Measurements from ENCODE around the gene DGKG.

Gene DGKG

DNA sequence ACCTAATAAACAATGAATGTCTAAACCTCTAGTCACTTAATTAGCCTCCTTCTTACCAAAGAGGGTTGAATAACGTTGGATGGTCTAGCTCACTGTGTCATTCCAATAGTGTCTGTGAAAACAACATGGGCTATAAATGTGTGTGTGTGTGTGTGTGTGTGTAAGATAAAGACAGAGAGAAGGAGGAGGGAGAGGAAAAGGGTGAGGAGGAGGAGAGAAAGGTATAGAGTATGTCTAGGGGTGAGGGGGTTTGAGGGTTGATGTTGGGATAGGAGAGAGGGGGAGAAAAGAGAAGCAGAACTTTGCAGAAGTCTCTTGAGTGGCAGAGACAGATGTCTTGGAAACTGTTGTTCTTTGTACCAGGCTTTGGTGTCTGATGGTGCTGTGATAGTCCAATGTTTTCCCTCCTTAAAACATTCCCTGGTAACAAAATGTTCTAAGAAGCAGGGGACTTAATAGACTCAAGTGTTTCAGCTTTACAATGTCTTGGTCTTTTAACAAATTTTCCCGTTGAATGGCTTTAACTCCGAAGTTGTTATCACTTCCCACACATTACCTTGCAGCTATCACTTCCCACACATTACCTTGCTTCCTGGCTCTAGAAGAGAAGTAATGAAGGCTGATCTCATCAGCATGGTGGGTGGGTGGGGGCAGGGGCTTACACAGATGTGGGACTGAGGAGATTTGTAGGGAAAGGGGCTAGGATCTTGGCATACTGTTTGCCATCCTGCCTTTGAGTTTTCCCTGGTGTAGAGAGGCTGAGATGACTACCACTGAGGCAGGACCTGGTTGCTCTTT, 195.3 kb downstream of the DGKG start:
- no peak for DNase-seq

DNA sequence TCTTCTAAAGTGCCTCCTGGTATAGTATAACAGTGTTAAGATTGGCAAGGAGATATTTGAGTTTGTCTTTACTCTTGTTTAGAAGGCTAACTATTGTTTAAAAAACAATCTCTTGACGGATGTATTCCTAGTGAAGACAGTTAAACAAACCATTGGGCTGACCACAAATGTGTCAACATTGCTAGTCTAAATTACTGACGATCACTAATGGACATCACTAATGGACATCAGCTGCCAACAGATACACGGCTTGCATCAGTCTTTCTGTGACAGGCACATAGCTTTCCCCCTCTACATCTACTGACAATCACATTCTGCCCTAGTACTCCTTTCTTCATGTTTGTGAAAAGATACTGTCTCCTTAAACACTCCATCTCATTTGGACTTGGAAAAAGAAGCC, 196.0 kb downstream of the DGKG start:
- peak; percentile 16 for DNase-seq

DNA sequence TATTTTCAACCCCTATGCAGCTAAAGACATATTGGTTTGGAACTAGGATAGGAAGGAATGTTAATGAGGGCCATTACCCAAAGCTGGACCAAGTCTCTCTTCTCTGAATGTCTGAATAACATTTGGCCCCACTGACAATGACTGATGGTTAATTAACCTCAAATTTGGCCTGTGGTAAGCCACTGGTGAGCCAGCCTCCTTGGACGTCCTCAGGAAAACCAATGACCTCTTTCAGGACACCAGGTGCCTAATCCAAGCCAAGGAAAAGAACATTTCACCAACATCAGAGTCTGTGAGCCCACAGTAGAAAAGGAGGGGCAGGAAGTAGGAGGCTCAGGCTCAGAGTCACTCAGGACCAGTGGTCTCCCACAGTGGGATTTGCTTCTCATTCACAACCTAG, 196.7 kb downstream of the DGKG start:
- DNase-seq = peak; percentile 48

DNA sequence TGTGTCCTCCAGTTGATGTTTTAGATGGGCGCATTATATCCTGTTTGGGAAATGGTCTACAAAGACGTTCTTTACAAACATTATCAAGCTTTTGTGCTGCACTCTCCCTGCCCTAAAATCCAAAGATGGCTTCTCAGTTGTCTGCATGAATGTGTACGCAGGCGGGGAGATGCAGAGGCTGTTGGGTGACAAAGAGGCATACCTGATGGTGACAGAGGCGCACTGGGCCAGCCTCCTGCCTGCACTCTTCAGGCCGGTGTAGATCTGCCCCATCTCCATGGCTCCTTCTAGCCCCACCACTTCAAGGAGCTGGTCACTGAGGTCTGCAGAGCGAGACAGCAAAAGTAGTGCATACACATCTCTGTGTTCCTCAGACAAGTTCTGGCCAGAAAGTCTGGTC, 197.3 kb downstream of the DGKG start:
- no peak for DNase-seq

DNA sequence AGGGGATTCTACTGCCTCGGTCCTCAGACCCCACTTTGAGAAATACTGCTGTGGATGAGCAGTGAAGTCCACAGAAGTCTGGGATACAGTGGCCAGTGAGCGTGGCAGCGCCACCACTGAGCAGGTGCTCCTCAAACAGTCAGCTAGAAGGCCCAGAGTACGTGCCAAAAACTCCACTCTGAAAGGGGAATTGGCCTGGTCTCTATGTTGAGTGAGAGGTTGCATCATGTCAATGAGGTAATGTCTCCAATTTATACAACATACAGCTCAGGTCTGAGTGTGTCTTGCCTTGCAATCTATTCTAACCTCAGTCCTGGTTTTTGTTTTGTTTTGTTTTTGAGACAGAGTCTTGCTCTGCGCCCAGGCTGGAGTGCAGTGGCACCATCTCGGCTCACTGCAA, 199.8 kb downstream of the DGKG start:
- peak; percentile 95 for DNase-seq

DNA sequence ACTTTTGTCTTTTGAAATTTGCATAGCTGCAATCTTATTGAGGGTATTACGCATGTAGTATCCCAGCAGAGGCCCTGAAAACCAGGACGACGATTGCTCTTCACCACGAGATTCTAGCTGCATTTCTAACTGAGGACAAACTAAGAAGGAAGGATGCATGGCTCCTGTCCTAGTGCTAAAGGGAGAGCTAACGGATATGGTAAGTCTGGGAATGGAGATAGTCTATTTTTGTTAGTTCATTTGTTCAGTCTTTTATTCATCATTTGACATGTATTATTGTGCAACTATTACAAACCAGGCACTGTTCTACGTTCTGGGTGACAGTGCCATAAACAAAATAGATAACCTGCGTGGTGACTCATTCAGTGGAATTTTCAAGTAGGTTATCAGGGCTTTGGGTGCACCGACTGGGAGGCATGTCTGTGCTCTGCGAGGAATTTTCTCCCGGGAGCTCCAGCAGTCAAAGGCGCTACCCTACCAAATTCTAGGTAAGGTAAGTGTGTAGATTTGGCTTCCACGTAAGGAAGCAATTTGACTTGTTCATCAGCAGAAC, 201.3 kb downstream of the DGKG start:
- DNase-seq = no peak

DNA sequence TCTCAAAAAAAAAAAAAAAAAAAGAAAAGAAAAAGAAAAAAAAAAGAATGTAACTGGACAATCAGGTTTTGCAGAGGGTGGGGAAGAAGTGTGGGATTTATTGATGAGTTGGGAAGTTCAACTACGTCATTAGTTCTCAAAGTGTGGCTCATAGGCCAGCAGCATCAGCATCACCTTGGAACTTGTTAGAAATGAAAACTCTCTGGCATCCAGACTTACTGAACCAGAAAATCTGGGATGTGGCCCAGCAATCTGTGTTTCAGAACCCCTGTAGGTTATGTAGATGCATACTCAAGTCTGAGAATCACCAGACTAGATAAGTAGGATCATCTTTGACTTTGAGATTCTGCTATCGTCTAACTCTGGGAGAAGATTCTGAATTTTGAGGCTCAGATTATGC, 207.4 kb downstream of the DGKG start:
- DNase-seq = no peak

DNA sequence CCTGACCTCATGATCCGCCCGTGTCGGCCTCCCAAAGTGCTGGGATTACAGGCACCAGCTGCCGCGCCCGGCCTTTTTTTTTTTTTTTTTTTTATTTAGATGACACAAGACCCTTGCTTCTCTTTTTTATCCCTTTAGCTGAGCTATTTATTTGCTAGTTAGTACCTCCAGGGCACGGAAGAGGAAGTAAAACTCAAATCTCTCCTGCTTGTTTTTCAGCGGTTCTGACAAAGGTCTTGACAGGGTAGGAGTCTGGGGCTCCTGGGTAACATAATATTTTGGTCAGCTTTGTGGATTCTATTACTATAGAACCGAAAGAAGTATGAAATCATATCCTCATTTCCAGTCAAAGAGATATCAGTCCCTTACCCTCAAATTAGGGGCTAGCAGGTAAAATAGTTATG, 209.1 kb downstream of the DGKG start:
- DNase-seq = peak; percentile 98

DNA sequence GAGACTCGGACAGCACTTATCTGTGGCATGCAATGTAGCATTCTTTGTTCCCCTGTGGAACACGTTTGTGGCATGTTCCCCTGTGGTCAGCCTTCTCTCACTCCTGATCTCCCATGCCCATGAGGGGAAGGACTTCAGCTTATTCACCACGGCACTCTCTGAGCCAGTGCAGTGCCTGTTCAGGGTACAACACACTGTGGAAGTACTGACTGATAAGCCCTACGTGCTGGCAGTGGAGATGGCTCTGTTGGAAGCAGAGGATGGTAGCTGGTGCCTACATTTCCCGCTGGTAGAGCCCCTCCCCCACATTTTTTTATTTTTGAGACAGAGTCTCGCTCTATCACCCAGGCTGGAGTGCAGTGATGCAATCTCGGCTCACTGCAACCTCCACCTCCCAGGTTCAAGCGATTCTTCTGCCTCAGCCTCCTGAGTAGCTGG, 209.7 kb downstream of the DGKG start:
- peak; percentile 26 for DNase-seq

DNA sequence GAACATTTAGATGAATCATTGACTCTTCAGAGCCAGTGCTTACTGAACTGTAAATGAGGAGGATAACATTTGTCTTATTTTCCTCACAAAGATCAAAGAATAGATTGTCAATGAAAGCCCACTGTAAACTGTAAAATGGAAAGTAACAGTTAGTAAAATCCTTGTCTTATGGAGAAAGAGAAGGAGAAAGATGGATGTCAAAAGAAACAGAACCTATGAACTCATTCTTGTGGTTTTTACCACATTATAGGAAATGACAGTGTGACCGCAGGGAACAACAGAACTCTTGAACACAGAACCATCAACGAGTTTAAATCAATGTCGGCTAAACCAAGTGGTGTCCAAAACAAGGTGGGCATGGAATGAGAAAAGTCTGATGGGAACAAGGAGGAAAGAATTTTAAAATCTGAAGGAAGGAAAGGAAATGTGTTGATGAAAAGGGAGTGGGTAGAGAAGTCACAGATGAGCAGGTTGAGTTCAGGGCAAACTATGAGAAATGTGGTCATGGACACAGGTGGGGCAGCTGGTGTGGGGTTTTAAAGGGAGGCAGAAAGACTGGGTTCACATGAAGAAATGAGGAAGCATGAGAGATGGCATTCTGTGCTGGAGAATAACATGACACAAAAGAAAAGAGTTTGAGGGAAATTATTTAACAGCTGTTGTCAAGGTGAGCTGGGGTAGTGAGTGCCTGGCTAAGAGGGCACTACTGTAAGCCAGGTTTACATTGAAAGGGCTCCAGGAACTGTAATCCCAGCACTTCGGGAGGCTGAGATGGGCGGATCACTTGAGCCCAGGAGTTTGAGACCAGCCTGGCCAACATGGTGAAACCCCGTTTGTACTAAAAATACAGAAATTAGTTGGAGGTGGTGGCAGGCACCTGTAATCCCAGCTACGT, 210.7 kb downstream of the DGKG start:
- peak; percentile 76 for DNase-seq

DNA sequence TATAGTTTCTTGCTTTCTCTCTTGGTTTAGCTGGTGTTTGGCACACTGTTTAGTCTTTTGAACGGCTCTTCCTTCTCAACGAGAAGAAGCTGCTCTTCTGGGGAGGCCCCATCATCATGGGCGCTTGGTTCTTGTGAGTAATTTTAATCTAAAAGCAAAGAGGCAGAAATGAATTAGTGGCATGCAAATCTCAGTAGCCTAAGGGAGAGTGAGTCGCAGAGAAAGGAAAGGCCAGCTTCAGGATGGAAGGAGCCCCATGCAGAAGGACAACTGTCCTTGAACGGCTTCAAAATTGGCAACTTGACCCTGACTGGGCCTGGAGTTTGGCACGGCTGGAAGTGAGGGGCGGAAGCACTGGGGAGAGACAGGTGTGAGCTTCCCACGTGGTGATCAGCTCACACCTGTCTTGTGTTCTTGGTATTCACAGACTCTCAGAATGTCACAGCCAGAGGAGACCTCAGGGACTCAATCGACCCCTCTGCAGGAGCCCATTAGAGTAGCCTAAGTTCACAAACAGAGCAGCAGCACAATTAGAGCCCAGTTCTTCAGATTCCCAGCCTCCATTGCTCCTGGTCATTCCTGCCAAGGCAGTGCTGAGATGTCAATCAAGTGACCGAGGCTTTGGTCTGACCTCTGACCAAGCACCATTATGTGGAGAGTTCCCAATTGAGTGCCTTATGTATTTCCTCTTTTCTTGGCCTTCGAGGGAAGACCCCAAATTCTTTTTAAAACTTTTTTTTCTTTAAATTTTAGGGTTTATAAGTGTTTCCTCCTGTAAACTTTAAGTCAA, 211.8 kb downstream of the DGKG start:
- no peak for DNase-seq

DNA sequence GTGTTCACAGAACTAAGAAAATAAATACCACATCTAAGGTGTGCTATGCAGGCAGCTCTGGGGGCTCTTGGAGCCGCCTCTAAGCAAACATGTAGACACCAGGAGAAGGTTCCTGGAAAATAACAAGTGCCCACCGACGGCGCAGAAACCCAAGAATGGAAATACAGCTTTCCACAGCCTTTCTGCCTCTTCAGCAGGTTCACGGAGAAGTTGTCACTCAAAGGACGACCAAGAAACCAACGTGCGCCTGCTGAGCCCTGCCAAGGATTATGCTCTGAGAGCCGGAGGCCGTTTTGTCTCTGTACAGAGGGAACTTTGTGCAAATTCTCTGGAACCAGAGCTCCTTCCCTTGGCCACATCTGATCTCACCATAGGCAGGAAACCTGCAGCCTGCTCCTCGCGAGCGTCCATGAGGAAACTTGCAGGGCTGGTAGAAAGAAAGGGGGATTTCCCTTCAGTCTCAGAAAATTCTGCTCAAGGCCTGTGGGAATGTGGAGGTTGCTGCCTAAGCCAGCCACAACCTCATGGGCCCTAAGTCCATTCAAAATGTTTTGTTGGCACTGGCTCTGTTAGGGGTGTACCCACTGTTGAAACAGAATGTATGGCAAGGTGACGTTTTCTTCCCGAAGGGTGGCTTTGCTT, 212.6 kb downstream of the DGKG start:
- no peak for DNase-seq

DNA sequence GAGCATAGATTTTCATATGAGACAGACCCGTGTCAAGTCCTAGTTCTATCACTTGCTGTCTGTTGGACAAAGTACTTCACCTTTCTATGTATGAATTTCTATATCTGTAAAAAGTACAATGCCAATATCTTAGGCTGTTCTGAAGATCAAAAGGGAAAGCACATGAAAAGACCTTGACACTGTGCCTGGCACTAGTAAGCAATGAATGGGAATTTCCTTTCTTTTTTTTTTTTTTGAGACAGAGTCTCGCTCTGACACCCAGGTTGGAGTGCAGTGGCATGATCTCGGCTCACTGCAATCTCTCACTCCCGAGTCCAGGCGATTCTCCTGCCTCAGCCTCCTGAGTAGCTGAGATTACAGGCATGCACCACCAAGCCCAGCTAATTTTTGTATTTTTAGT, 217.8 kb downstream of the DGKG start:
- DNase-seq = no peak

DNA sequence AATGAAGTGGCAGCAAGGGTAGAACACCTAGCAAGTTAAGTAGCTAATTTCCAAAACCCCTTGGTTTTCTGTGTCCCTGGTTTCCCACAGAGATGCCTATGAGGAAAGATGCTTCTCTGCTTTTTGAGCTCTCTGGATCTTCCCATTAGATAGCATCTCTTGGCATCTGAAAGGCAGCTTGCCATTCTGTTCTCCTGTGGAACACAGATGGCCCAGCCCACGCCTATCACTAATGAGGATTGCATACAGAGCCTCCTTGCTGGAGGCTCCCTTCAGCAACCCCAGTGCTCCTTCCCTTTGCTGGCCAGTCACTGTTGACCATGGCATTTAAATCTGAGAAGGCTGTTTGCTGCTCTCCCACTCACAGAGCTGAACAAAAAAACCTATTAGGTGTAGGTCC, 218.8 kb downstream of the DGKG start:
- DNase-seq = no peak

DNA sequence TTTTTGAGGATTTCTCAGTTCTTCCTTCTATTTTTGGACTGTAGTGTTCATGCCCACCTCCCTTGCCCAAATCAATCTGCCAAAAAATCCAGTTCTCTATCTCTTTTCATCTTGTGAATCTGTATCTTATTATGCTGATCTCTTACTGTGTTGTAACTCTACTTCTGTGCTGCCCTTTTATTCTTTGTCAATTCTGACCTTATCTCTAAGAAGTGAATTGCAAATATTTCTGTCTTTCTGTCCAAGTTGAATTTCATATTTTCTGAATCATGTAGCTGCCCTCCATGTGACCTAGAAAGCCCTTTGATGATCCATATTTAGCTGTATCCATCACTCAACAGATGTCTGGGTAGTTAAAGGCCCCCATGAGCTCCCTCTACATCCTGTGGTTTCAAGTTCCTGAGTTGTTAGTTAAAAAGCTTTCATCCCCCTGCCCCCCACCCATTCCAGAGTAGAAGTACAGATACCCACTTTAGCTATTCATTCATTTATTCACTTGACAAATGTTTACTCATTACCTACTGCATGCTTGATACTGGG, 219.6 kb downstream of the DGKG start:
- DNase-seq = peak; percentile 44

DNA sequence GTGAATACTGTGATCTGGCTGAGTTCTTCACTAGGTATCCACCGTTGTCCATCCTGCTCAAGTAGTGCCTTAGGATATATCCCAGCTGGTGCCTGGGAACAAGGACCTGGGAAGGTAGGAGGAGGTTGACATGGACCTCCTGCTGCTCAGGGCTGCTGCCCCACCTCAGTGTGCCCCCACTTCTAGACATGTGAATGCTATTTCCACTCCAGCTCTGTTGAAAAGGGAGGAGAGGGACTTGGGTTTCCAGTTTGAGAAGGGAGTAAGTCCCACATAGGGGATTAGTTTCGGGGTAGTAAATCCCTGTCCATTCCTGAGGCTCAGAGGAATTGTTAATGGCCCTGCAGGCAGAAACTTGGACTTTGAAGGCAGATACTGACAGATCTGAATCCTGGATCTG, 220.2 kb downstream of the DGKG start:
- DNase-seq = no peak

DNA sequence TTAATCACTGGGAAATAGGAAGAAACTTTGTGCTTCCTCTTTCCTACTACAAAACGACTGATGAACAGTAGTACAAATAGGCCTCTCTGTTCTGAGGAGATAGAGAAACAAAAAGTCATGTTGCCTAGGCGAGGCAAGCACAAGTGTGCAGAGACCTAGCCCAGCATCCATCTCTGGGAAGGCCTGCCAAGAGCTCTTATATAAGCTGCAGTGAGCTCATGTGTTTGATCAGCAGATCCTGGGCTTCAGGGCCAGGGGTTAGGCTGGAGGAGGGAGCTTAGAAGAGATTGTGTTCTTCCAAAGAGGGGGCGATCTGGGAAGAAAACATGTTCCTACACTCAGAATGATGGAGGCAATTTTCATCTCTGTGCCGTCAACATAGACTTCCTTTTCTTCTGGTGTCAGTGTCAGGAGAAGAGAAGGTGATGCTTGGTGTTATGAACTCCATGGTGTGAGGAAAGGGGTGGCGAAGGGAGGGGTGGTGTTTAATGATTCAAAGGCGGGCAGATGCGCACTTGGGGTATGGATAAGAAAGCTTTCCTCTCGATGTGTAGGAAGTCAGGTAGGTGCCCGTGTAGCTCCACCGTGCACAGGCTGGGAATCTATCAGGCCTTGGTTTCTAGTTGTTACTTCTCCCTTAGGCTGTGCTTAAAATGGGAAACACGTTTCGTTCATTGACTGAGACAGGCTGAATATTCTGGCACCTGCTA, 223.6 kb downstream of the DGKG start:
- peak; percentile 14 for DNase-seq

DNA sequence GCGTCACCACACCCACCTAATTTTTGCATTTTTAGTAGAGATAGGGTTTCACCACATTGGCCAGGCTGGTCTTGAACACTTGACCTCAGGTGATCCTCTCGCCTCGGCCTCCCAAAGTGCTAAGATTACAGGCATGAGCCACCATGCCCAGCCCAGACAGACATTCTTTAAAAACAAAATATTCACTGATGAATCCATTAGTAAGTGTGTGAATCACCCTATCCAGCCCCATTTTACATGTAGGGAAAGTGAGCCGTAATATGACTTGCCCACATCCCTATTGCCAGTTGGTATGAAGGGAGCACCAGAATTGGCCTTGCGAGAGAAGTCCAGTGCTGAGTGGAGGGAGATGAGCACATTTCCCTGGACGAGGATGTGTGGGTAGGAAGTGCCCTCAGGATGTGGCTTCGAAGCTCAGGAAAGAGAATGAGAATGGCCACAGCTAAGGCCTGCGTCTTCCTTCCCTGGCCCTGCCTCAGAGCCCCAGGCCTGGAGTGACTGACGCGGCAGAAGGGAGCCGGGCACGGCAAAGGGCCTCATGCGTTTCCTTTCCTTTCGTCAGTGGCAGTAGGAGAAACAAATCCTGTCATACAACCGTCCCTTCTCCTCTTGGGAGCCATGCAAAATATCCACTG, 224.9 kb downstream of the DGKG start:
- no peak for DNase-seq

DNA sequence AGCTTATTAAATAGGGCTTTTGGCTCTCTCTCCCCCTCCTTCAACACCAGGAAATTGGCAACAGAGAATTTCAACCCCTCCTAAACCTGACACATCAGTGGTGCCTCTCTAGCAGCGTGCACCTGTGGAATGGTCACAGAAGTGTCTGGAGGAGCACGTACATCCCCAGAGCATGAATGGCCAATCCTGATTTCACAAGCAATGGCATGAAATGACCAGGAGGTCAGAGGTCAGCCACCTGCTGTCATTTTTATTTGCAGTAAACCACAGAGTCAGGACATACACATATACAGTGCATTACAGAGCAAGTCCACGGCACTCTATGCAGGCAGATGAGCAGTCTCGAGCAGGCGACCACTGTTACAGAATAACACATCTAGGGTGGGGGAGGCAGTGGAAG, 228.1 kb downstream of the DGKG start:
- no peak for DNase-seq

DNA sequence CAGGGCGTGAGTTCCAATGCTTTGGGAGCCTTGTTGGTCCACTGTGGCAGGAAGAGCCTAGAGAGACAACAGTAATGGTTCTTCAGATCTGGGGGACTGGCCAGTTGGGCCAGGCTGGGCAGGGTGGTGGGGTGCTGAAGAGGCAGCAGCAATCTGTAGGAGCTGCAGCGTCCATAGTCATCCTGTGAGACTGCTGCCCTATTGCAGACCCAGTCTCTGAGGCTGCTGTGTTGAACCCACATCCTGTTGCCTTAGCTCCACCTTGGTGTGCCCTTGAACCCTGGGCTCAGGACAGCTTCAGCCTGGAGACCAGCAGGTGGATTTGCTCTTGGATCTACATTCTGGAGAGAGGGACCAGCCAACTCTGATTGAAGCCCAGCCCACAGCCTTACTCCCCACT, 229.5 kb downstream of the DGKG start:
- no peak for DNase-seq

DNA sequence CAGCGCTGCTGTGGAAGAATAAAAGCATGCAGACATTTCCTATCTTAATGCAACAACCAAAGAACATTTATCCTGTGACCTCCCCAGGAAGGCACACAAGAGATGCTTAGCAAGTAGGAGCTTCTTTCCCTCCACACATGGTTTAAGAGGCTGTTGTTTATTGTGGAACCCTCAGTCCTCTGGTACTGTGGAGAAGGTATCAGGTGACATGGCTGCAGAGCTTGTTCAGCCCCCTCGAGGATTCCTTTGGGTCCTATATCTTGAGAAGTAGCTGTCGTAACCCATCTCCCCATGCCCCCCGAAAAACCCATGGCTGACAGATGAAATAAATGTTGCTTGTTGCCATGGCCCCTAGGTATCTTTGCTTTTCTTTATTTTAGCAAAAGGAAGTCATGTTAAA, 232.8 kb downstream of the DGKG start:
- no peak for DNase-seq

Data from MV-4-11 (cell line).